Vagina (tissue), 2 donors: ENCODE results near the gene UBQLN4. TPM values are rescaled to one million over a fixed set of nuclear protein-coding genes. Genes with fewer than 3 reads are reported as not detected.

ENCODE experiments used
- DNase-seq, 2 donors: peaks; one replicate each; pipeline ENCODE4 v3.0.0-alpha.2; 2017; ENCODE audit errors: extremely low spot score in 2 of 2
- H3K27ac ChIP-seq: fragments of 200-600 bp; sonication (generic); one replicate; pipeline ENCODE4 v1.5.1; 2019
- H3K27me3 ChIP-seq: fragments of 200-600 bp; sonication (generic); one replicate; pipeline ENCODE4 v1.5.1; 2019
- H3K36me3 ChIP-seq, 2 donors: fragments of 200-600 bp; sonication (generic); one replicate each; pipeline ENCODE4 v1.5.1; 2017 to 2019
- H3K4me1 ChIP-seq: fragments of 200-600 bp; sonication (generic); one replicate; pipeline ENCODE4 v1.5.1; 2019
- H3K4me3 ChIP-seq, 2 donors: fragments of 200-600 bp; sonication (generic); 1 replicate in 1 of 2; 2 replicates in 1 of 2; pipeline ENCODE4 v1.5.1; 2016 to 2019
- H3K9me3 ChIP-seq: fragments of 200-600 bp; sonication (generic); one replicate; pipeline ENCODE4 v1.5.1; 2019
- CTCF ChIP-seq, 3 experiments: fragments of 450-650 bp in 2 of 3; fragments of 200-600 bp in 1 of 3; sonication (generic) in 1 of 3; IDR thresholded peaks; one replicate each; pipeline ENCODE4 v1.5.1; 2017 to 2019; ENCODE audit warnings: antibody characterized with exemption in 3 of 3, mild to moderate bottlenecking in 2 of 3, moderate library complexity in 2 of 3
- POLR2A ChIP-seq, 2 donors: fragments of 450-650 bp; IDR thresholded peaks; one replicate each; pipeline ENCODE4 v1.6.1; 2017; ENCODE audit warnings: antibody characterized with exemption in 2 of 2, mild to moderate bottlenecking in 2 of 2, moderate library complexity in 2 of 2
- POLR2AphosphoS5 ChIP-seq, 2 donors: sonication (generic); formaldehyde crosslinking; IDR thresholded peaks; one replicate each; pipeline ENCODE4 v1.9.0; 2017; ENCODE audit warnings: antibody characterized with exemption in 2 of 2, mild to moderate bottlenecking in 2 of 2, low read depth in 1 of 2; ENCODE audit not compliant: insufficient read depth in 1 of 2
- intact Hi-C: fragments of 100-400 bp; cut with DNase I; formaldehyde crosslinking; loops from one replicate; pipeline ENCODE4 v1.15.1; 2023
- total RNA-seq: library from RNA; depleted of rRNA; stranded (reverse); fragments of >200 nt; gene quantifications from one replicate; pipeline ENCODE4 v1.2.3, GENCODE V29; 2016

The UBQLN4 gene
- total RNA-seq, 1 donor from 2014 or later: 27.0 TPM

- H3K27ac ChIP-seq: no peak overlapping the region
- H3K27me3 ChIP-seq: no peaks in the 10 kb centered on the region
- intact Hi-C loops: no loop called here
- H3K9me3 ChIP-seq: no peaks in the 10 kb centered on the region
- no peaks in the 10 kb centered on the region for H3K4me1 ChIP-seq
- no peak for DNase-seq
- H3K36me3 ChIP-seq: no peaks in the 10 kb centered on the region
- TF ChIP-seq CTCF (IDR thresholded peaks at IDR 0.05): no peak
- no peak for TF ChIP-seq POLR2A (IDR thresholded peaks at IDR 0.05)
- TF ChIP-seq POLR2AphosphoS5 (IDR thresholded peaks at IDR 0.05; ENCODE audit: insufficient read depth in 1 of 2, low read depth in 1 of 2): no peak
- no peak overlapping the region for H3K4me3 ChIP-seq
These were observed 16.2 kb upstream of the UBQLN4 start for GRCh38 chr1:156069490-156070455.

- Histone ChIP-seq H3K27me3 (no peaks in the 10 kb centered on the region), H3K4me3 (no peak overlapping the region), H3K36me3 (no peaks in the 10 kb centered on the region), H3K9me3 (no peaks in the 10 kb centered on the region), H3K4me1 (no peaks in the 10 kb centered on the region), H3K27ac (no peak overlapping the region)
- no peak for TF ChIP-seq POLR2A (IDR thresholded peaks at IDR 0.05)
- TF ChIP-seq CTCF (IDR thresholded peaks at IDR 0.05): no peak
- TF ChIP-seq POLR2AphosphoS5 (IDR thresholded peaks at IDR 0.05; ENCODE audit: insufficient read depth in 1 of 2, low read depth in 1 of 2): no peak
- DNase-seq: no peak
- intact Hi-C loops: no loop called here
These were observed 13.7 kb upstream of the UBQLN4 start for GRCh38 chr1:156067262-156067661.

- Histone ChIP-seq H3K27ac (no peak overlapping the region), H3K9me3 (no peaks in the 10 kb centered on the region), H3K27me3 (no peaks in the 10 kb centered on the region), H3K4me3 (no peak overlapping the region), H3K4me1 (no peaks in the 10 kb centered on the region), H3K36me3 (no peaks in the 10 kb centered on the region)
- intact Hi-C loops: no loop called here
- DNase-seq: no peak
- no peak for TF ChIP-seq POLR2AphosphoS5 (IDR thresholded peaks at IDR 0.05; ENCODE audit: insufficient read depth in 1 of 2, low read depth in 1 of 2)
- TF ChIP-seq POLR2A (IDR thresholded peaks at IDR 0.05): no peak
- TF ChIP-seq CTCF (IDR thresholded peaks at IDR 0.05): no peak
These were observed 12.3 kb upstream of the UBQLN4 start for GRCh38 chr1:156065871-156066270.

- no peak overlapping the region for H3K27ac ChIP-seq
- H3K36me3 ChIP-seq: no peaks in the 10 kb centered on the region
- no peaks in the 10 kb centered on the region for H3K9me3 ChIP-seq
- TF ChIP-seq POLR2AphosphoS5 (IDR thresholded peaks at IDR 0.05; ENCODE audit: insufficient read depth in 1 of 2, low read depth in 1 of 2) (no peak), CTCF (IDR thresholded peaks at IDR 0.05) (no peak), POLR2A (IDR thresholded peaks at IDR 0.05) (no peak)
- no peaks in the 10 kb centered on the region for H3K4me1 ChIP-seq
- no peak overlapping the region for H3K4me3 ChIP-seq
- intact Hi-C loops: no loop called here
- H3K27me3 ChIP-seq: no peaks in the 10 kb centered on the region
- DNase-seq: no peak
These were observed 11.6 kb upstream of the UBQLN4 start for GRCh38 chr1:156065212-156065611.

- Histone ChIP-seq H3K4me3 (no peak overlapping the region), H3K27me3 (no peaks in the 10 kb centered on the region), H3K4me1 (no peaks in the 10 kb centered on the region), H3K27ac (no peak overlapping the region), H3K36me3 (no peaks in the 10 kb centered on the region), H3K9me3 (no peaks in the 10 kb centered on the region)
- intact Hi-C loops: no loop called here
- no peak for TF ChIP-seq CTCF (IDR thresholded peaks at IDR 0.05)
- TF ChIP-seq POLR2A (IDR thresholded peaks at IDR 0.05): no peak
- no peak for TF ChIP-seq POLR2AphosphoS5 (IDR thresholded peaks at IDR 0.05; ENCODE audit: insufficient read depth in 1 of 2, low read depth in 1 of 2)
- no peak for DNase-seq
These were observed 11.0 kb upstream of the UBQLN4 start for GRCh38 chr1:156064615-156065014.
